GM21390 (cell line): Measurements from ENCODE around the gene STX7.
A peak's percentile ranks its signal among the peaks of the same experiment; 100 is the strongest.

Experiments
- ATAC-seq: cut with Tn5 transposase; IDR thresholded peaks from one replicate; pipeline ENCODE4 v1.9.1; 2021; ENCODE audit not compliant: unreplicated experiment

The STX7 gene

DNA sequence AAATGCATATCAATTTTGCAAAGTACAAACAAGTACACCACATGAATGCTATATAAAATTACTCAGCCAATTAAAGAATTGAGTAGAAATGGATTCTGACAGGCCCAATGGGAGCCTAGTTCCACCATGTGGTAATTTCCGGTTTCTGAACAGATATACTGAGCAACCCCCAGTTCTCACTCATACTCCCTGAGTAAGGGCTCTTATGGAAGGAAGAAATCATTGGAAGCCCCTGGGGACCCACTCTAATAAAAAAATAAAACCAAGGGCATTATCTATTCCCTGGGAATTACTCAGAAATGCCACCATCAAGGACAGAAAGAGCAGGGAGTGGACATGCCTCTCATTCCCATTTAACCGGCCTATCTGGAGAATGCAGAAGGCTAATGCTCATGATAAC lies 34.6 kb downstream of the STX7 start:
- no peak for ATAC-seq

DNA sequence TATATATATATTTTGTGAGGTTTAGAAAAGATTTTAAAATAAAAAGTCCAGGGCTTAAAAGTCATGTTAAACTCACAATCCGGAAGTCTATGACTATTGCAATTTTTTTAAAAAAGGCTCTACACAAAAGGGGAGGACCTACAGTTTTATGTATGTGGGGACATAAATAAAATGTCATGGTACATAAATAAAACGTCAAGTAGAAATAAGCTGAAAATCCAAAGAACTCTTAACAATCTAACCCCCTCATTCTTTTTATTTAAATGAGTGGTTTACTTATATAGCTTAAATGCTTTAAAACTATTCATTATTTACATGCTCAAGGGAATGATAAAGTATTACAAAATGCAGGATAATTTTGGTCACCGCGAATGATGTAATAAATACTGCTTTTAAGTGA lies 36.2 kb downstream of the STX7 start:
- no peak for ATAC-seq

DNA sequence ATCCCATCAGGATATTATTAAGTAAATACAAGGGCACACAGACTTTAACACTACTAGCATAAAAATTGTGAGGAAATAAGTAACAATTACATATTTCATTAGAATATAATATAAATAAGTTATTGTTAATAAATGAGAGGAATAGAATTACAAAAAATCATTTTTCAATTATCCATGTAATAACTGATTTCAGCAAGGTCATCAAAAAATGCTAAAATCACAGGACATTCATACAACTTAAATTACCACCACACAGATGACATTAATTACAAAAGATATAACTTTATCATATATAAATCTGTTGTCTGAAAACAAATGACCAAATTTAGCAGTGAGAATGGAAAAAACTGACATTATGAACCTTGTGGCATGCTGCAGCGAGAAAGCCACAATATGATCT lies 37.0 kb downstream of the STX7 start:
- no peak for ATAC-seq

DNA sequence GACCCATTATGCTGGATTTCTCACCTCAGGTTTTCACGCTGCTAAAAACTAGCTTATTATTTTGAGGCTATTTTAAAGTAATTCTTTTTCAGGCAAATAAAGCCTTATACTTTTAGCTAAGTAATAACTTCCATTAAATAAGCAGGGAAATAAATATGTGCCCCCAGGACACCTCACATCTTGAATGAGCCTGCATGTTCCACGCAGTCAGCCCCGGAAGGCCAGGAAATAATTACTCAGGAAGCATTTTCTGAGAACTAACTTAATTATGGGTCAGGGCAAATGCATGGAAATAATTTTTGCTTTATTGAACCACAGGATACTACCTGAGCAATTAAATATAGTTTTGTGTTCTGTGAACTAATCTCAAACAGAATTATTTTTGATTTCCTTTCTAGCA lies 41.1 kb downstream of the STX7 start:
- ATAC-seq: no peak

DNA sequence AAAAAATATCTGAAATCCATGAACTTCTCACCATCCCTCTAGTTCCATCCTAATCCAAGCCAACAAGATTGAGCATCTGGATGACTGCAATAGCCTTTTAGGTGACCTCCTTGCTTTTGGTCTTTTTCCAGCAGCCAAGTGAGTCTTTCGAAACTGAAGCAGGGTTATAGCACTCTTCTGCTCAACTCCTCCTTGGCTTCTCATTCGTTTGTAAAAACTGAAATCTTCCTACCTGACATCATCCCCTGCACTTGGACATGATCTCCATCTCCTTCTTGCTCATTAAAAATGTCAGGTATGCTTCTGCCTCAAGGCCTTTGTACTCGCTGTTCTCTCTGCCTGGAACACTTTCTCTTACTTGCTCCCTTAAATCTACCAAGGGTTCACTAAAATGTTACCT lies 46.0 kb downstream of the STX7 start:
- ATAC-seq: no peak

DNA sequence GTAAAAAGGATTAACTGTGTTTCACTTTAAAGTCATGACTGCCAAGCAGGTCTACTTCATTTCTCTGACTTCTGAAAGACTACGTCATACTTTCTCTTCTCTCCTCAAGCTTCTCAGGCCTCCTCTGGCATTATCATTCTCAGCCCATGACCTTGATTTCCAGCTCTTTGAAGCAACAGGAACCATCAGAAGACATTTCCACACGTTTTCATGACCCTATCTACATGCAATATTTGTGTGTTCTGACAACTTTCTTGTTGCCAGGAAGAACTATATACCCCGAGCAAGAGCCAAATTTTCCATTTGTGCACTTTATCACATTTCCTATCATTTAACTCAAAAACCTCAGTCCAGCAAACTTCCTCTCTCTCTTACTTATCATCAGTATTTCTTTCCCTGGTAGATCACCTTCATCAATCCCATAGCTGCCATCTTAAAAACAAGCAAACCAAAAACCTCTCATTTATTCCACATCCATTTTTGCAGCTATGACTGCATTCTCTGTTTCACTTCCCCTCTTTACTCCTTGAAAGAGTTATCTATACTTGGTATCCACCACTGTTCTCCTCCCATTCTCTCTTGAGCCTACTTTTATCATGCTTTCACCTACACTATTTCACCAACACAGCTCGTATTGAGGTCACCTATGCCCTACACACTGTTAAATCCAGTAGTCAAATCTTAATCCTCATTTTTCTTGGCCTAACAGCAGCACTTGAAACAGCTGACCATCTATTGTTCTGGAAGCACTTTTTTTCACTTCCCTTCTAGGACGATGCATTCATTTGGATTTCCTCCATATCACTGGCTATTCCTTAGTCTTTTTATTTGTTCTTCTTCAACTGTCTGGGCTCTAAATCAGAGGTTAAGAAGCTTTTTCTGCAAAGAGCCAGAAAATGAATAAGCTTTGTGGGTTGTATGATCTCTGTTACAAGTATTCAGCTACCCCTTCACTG lies 47.1 kb downstream of the STX7 start:
- peak; percentile 85 for ATAC-seq

DNA sequence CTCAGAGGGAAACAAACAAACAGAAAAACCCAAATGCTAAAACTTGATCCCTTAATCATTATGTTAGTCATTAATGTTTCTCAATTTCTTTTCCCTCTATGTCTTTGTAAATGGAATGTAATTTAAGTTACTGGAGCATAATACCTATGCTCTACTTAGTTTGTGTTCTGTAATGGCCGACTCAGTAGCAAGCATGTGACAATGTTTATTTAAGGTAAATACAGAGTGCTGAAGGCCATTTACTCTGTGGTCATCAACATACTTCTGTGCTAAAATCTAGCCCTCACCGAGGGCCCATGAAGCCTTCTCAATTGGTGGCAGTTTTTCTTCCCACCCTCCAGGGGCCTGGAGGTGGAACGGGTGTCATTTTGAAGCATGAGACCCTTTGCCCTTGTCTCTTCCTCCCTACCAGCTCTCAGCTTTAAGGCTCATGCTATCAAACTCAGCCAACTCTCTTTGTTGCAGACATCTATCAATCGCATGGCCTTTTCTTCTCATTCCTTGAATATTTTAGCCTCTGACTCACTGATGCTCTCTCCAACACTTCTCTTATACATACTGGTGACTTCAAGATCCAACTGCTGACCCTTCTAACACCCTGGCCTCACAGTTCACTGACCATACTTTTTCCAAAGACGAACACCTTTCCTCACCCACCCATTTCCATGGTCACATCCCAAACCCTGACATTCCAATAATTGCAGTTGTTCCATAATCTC lies 48.2 kb downstream of the STX7 start:
- no peak for ATAC-seq

DNA sequence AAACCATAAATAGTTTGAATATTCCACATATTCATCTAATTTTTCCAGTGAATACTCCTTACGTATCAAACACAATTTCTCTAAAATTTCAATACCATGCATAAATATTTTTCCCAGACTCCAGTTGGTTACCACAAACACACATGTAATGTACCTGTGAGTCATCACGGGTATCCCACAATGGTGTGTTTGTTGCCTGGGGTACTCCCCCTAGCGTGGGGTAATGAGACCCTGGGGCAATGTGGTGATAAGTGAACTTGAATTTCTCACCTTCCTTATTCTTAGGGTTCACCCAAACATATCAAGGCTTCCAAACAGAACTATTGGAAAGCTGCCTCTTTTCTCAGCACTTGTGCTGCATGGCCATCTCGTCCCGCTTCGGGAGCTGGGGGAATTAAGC lies 51.0 kb downstream of the STX7 start:
- ATAC-seq: no peak

DNA sequence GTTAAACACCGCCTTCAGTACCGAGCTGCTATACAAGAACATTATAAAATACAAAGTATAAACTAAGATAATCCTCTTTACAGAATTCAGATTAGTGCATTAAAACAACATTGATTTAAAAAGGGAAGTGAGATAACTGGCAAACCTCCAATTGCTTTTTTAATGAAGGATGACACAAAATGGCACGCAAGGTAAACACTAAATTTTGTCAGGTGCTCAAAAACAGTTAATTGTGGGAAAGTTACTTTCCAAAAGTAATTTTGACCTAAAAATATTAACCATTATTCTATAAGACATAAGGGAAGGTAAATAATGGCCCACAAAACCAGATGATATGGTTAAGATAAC lies 53.3 kb downstream of the STX7 start:
- no peak for ATAC-seq

DNA sequence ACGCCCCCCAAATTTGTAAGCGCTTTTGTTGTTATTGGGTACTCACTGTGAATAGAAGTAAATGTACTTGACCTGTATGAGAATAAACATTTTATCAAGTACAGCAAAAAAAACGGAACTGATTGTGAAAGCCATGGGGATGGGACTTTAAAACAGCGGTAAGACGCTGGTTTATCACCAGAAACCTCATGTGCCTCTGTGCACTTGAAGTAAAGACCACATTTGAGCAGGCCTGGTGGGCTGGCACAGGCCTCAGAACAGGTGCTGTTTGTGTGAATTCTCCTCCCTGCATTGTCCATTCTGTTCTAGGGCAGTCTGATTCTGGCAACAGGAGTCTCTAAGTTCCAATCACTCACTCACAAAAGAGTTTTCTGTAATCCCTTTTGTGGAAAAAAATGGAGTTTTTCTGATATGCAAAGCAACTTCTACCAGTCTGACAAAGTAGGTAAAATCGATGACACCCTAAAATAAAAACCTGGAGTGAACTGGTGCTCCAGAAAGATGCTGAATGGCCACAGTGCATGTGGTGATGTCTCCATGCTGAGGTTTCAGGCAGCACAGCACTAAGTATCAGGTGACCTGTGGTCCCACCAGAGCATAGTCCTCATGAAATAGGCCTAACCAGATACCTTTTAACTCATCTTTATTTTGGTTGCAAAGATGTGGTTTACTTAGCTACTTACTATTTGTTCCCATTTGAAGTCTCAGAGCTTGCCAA lies 53.9 kb downstream of the STX7 start:
- ATAC-seq: no peak

DNA sequence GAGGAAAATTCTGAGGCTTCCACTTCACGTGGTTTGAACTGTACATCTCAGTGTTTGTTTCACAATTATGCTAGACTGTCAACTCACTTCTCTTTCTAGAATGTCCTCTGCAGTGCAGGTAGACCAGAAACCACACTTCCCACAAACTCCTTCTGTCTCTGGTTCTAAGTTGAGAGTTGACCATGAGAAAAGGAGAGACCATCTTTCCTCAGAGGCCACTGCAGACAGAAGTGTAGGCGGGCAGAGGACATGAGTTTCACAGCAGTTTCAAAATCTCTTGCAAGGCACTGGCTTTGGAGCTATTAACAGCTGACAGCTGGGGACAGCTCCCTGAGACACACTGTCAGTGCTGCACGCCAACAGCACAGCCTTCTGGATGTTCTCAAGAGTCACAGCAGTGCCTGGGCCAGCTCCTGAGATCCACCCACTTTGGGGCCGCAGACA lies 56.2 kb downstream of the STX7 start:
- ATAC-seq: peak; percentile 92

DNA sequence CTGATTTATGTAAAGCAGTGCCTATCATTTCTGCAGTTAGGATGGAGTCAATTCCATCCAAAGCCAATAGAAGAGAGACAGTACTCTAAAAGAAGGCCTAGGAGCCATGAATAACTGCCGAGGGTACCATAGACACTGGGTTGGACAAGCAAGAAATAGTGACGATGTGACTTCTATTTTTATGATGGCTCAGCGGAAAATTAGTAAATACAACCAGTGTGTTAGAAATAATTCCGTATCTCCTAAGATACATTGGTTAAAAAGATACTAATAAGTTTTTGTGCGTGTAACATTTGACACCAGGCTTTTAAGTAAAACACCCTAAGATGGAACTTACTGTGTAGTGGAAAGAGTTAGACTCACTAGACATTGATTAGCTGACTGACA lies 66.1 kb downstream of the STX7 start:
- no peak for ATAC-seq

DNA sequence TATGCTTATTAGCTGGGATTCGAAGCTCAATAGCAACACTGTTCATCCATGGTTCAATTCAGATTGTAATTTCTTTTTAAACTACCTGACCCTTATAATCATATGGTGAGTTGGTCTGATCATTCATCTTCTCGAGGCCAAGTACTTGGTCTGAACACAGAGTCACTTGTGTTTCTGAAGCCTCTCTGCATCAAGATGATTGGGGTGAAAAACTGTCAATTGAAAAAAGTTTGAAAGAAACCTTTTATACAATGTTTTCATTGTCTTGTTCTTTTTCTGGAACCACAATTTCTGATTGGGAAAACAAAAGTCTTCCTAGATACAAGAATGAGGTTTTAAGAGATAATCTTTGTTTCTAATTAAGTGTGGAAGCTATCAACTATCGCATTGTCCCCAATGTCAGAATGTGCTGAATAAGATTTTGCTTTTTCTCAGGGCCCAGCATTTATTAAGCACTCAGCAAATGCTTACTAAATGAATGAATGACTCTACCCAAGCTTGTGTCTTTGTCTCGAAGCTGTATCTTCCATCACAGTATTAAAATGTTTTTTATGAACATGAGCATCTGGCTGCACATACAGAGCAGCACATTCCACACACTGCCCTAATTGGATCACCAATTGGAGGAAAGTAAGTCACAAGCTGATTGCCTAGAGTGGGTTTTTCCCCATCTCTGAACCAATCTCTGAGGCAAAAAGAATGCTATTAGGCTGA lies 66.6 kb downstream of the STX7 start:
- ATAC-seq: no peak

DNA sequence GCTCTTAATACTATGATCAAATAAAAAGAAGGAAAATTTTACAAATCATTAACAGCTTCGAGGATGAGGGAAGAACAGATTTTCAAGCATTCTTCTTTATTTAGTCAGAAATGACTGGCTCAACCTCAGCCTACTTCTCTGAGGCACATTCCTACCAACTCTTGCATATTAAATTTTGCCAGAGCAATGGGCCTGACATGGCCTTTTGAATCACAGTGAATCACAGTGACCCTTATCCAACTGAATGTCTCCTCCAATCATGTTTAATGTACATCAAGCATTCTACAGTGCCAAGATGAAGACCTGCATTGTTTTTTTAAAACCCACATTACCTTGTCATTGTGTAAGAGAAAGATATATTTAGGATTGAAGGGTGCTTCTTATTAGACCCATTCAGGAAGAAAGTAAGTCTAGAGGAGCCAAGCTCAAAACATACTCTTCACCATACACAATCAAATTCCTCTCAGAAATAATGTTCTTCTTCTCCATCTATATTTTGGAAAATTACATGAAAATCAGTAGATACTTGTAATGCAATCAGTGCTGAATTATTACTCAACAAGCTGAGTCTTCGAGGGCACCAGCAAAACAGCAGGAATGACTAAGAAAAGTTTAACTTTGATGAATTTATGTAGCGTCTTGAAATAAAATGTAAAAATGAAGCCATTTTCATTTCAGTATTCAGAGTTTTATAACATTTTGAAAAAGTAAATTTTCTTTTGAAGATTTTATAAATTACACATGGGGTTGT lies 67.5 kb downstream of the STX7 start:
- no peak for ATAC-seq

DNA sequence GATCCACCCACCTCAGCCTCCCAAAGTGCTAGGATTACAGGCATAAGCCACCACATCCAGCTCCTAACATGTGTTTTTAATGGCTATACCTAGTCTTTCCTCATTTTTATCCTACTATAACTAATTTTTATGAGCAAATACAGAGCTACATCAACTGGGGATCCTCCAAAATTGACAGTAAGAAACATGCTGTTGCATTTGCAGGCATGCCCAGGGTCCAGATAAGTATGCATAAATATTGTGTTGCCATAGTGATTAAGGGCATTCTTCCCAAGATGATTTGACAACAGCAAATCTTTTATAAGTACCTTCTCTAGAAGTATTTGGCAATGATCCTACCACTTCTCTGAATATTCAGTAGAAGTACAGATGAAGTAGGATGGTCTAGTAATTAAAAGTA lies 69.7 kb downstream of the STX7 start:
- ATAC-seq: no peak

DNA sequence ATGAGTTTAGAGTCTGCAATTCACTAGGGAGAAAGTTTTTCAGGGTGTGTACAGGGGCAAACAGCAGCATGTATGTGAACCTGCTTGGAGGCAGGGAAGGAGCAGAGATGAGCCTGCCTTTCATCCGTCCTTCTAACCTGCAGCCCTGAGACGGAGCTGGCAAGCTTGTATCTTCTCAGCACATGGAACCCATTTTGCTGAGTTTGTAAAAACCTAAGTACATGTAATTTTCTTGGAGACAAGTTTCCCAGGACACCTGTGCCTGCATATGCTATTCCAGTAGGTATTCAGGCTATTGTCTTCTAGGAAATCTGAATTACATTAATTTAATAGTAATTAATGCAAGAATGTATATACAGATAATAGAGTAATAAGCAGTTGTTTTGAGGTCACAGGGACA lies 82.8 kb downstream of the STX7 start:
- no peak for ATAC-seq

DNA sequence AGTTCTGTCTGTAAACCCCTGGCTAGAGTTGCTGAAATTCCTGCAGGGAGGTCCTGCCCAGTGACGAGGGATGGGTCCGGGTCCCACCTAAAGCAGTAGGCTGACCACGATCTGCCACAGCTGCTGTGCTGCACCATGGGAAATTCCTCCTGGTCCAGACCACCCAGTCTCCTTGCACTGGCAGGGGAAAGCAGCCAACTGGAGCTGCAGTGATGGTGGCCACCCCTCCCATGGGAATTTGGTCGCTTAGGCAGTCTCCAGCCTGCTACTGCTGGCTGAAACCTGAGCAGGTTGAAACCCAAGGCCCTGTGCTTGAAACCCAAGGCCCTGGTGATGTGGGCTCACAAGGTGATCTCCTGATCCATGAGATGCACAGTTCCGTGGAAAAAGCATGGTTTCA lies 87.7 kb downstream of the STX7 start:
- ATAC-seq: no peak

DNA sequence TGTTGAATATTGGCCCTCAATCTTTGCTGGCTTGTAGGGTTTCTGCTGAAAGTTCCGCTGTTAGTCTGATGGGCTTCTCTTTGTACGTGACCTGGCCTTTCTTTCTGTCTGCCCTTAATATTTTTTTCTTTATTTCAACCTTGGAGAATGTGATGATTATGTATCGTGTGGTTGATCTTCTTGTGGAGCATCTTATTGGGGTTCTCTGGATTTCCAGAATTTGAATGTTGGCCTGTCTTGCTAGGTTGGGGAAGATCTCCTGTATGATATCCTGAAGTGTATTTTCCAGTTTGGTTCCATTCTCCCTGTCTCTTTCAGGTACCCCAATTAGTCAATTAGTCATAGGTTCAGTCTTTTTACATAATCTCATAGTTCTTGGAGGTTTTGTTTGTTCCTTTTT lies 89.1 kb downstream of the STX7 start:
- ATAC-seq: no peak

DNA sequence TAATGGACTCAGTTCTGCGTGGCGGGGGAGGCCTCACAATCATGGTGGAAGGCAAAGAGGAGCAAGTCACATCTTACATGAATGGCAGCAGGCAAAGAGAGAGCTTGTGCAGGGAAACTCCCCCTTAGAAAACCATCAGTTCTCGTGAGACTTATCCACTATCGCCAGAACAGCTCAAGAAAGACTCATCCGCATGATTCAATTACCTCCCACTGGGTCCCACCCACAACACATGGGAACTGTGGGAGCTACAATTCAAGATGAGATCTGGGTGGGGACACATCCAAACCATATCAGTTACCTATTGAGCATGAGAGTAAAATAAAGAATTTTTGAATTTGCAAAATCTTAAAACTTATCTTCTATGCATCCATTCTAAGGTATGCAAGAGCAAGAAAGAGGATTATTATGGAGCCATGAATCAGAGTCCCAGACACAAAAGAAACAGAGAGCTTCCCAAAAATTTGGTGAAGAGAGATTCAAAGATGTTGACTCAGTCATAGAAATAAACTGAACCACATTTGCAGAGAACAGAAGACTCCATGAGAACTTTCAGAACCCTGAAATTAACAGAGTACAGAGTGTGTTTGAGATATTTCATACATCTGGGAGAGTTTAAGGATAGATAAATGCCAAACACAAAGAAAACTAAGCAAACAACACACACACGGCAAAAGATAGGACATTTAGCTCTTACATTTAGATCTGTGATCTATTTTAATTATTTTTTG lies 94.5 kb downstream of the STX7 start:
- ATAC-seq: no peak

DNA sequence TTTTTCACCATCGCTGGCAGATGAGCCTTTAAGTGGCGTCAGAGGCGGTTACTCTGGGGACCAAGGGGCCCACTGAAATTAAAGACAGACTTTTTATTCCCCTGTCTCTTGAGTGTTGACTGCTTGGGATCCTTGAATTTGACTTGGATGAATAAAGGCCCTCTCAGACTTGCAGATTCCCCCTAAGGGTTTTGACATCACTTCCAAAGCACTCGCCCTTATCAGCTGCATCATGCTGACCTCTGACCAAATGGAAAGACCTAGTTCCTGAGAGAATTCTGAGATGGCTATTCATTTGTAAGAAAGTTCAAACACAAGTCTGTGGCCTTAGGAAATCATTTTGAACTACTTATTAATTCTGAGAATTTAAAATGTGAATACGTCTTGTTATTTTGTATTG lies 98.2 kb downstream of the STX7 start:
- ATAC-seq: no peak
